ENCODE measurements around the gene RTEL1.

The RTEL1 gene

DNA sequence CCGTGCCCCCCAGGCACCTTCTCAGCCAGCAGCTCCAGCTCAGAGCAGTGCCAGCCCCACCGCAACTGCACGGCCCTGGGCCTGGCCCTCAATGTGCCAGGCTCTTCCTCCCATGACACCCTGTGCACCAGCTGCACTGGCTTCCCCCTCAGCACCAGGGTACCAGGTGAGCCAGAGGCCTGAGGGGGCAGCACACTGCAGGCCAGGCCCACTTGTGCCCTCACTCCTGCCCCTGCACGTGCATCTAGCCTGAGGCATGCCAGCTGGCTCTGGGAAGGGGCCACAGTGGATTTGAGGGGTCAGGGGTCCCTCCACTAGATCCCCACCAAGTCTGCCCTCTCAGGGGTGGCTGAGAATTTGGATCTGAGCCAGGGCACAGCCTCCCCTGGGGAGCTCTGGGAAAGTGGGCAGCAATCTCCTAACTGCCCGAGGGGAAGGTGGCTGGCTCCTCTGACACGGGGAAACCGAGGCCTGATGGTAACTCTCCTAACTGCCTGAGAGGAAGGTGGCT lies 39.3 kb downstream of the RTEL1 start:
- H3F3A ChIP-seq (ENCODE audit: insufficient read depth, low read length): no peaks in the 10 kb centered on the region; the same call in 1 of the 2 replicates
- no peaks in the 10 kb centered on the region for H3K79me2 ChIP-seq (ENCODE audit: low read length)
- H3K9me2 ChIP-seq (replicated peaks; ENCODE audit: insufficient read depth, low read length): no peaks in the 10 kb centered on the region
- H3K9ac ChIP-seq (ENCODE audit: low read length): no peak overlapping the region
- no peaks in the 10 kb centered on the region for H3K4me1 ChIP-seq (ENCODE audit: low read length)
- H3K4me2 ChIP-seq (ENCODE audit: low read depth, low read length): no peak overlapping the region
- no peaks in the 10 kb centered on the region for H3K27me3 ChIP-seq (replicated peaks; ENCODE audit: insufficient read depth, low read length)
- H3K36me3 ChIP-seq (replicated peaks; ENCODE audit: insufficient read depth, low read length): no peaks in the 10 kb centered on the region
- DNase-seq: no peak
- H4K20me1 ChIP-seq (ENCODE audit: insufficient read depth, low read length): no peaks in the 10 kb centered on the region
- no peaks in the 10 kb centered on the region for H3K9me3 ChIP-seq (replicated peaks; ENCODE audit: insufficient read depth, low read length)
- TF ChIP-seq EZH2 (optimal IDR thresholded peaks at IDR 0.05; ENCODE audit: low read depth, low read length): no peak
- no peak for TF ChIP-seq EZH2phosphoT487 (IDR thresholded peaks at IDR 0.05; ENCODE audit: low read length)
- no peak for TF ChIP-seq CTCF (IDR thresholded peaks at IDR 0.05; ENCODE audit: low read length)
- H3K4me3 ChIP-seq (ENCODE audit: low read length): no peak overlapping the region
- H2AFZ ChIP-seq (ENCODE audit: low read length): no peak overlapping the region
- no peak overlapping the region for H3K27ac ChIP-seq (ENCODE audit: low read length)

GRCh38 chr20:63697868-63698545 lies 39.9 kb downstream of the RTEL1 start:
- no peak overlapping the region for H3K27ac ChIP-seq (ENCODE audit: low read length)
- no peak overlapping the region for H3K4me2 ChIP-seq (ENCODE audit: low read depth, low read length)
- no peak overlapping the region for H3K9ac ChIP-seq (ENCODE audit: low read length)
- H3K36me3 ChIP-seq (replicated peaks; ENCODE audit: insufficient read depth, low read length): no peaks in the 10 kb centered on the region
- no peaks in the 10 kb centered on the region for H3K9me3 ChIP-seq (replicated peaks; ENCODE audit: insufficient read depth, low read length)
- no peak for TF ChIP-seq EZH2 (optimal IDR thresholded peaks at IDR 0.05; ENCODE audit: low read depth, low read length)
- TF ChIP-seq CTCF (IDR thresholded peaks at IDR 0.05; ENCODE audit: low read length): no peak
- no peaks in the 10 kb centered on the region for H4K20me1 ChIP-seq (ENCODE audit: insufficient read depth, low read length)
- no peak for DNase-seq
- H3K79me2 ChIP-seq (ENCODE audit: low read length): no peaks in the 10 kb centered on the region
- H3F3A ChIP-seq (ENCODE audit: insufficient read depth, low read length): no peaks in the 10 kb centered on the region; the same call in 1 of the 2 replicates
- H3K27me3 ChIP-seq (replicated peaks; ENCODE audit: insufficient read depth, low read length): no peaks in the 10 kb centered on the region
- H3K4me3 ChIP-seq (ENCODE audit: low read length): no peak overlapping the region
- no peaks in the 10 kb centered on the region for H3K4me1 ChIP-seq (ENCODE audit: low read length)
- no peak overlapping the region for H2AFZ ChIP-seq (ENCODE audit: low read length)
- H3K9me2 ChIP-seq (replicated peaks; ENCODE audit: insufficient read depth, low read length): no peaks in the 10 kb centered on the region

GRCh38 chr20:63698739-63699465 lies 40.8 kb downstream of the RTEL1 start:
- 0 out of 2 replicates have a peak, but pooled peaks cover under 1% of the 10 kb centered on the region for H3K79me2 ChIP-seq (ENCODE audit: low read length)
- no peaks in the 10 kb centered on the region for H4K20me1 ChIP-seq (ENCODE audit: insufficient read depth, low read length)
- no peak for TF ChIP-seq CTCF (IDR thresholded peaks at IDR 0.05; ENCODE audit: low read length)
- TF ChIP-seq EZH2phosphoT487 (IDR thresholded peaks at IDR 0.05; ENCODE audit: low read length): no peak
- TF ChIP-seq EZH2 (optimal IDR thresholded peaks at IDR 0.05; ENCODE audit: low read depth, low read length): no peak
- no peak overlapping the region for H3K4me3 ChIP-seq (ENCODE audit: low read length)
- no peak overlapping the region for H3K27ac ChIP-seq (ENCODE audit: low read length)
- no peak overlapping the region for H3K4me2 ChIP-seq (ENCODE audit: low read depth, low read length)
- no peaks in the 10 kb centered on the region for H3K4me1 ChIP-seq (ENCODE audit: low read length)
- H3K36me3 ChIP-seq (replicated peaks; ENCODE audit: insufficient read depth, low read length): no peaks in the 10 kb centered on the region
- H3K9me3 ChIP-seq (replicated peaks; ENCODE audit: insufficient read depth, low read length): no peaks in the 10 kb centered on the region
- no peak overlapping the region for H2AFZ ChIP-seq (ENCODE audit: low read length)
- DNase-seq: no peak
- no peaks in the 10 kb centered on the region for H3K9me2 ChIP-seq (replicated peaks; ENCODE audit: insufficient read depth, low read length)
- H3F3A ChIP-seq (ENCODE audit: insufficient read depth, low read length): no peaks in the 10 kb centered on the region; the same call in 1 of the 2 replicates
- H3K27me3 ChIP-seq (replicated peaks; ENCODE audit: insufficient read depth, low read length): no peaks in the 10 kb centered on the region
- no peak overlapping the region for H3K9ac ChIP-seq (ENCODE audit: low read length)

Measured in MM.1S (cell line).